Measurements from ENCODE around the gene PSMA6.
"Not testable (repeated sequence)": the region's sequence is repeated elsewhere in the genome, so short reads cannot be mapped to it uniquely, and the experiment has no call there.

The PSMA6 gene

GRCh38 chr14:35285168-35286002 lies 6.8 kb upstream of the PSMA6 start:
- no peak for DNase-seq

GRCh38 chr14:35286003-35286600 lies 6.1 kb upstream of the PSMA6 start:
- no peak for DNase-seq

- DNase-seq: no peak
Measured at GRCh38 chr14:35286707-35287106, 5.5 kb upstream of the PSMA6 start.

DNA sequence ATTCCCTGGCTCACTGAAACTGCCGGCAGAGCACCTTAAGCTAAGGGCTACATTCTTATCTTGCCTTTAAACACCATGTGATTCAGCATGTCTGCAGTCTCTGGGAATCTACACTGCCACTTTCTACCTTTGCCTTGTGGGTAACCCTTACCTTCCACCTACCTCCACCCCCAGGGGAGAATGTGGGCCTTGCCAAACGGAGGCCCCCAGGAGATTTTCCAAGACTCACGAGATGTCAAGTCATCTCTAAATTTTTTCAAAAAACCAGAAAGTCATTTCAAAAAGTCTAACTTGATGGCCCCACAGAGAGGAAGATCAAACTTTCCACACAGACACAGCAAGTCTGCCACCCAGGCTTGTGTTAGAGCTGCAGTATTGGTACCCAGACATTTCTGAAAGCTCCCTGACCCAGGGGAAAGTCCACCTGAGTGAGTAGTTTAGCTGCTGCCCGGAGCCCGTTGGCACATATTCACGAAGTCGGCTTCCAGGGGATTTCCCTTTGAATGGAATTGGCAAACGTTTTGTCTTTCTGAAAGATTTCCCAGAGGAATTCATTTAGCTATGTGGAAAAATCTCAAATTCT lies 4.7 kb upstream of the PSMA6 start:
- no peak for DNase-seq

- no peak for DNase-seq
Measured at GRCh38 chr14:35289623-35290022, 2.6 kb upstream of the PSMA6 start.

GRCh38 chr14:35292770-35293561 lies 784 bp downstream of the PSMA6 start:
- no peak for DNase-seq

DNA sequence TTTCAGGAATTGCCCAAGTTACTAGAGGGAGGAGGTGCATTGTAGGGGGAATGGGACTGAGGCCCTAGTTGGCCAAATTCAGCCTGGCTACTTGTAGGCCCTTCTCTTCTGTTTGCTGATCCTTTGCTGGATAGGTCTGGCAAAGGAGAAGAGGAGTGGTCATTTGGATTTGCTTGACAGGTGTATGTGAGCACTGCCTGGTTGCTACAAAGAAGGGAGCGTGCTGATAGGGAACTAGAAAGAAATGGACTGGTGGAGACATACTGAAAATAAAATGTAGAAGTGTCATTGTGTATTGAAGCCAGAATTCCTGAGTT lies 3.6 kb downstream of the PSMA6 start:
- DNase-seq: no peak

DNA sequence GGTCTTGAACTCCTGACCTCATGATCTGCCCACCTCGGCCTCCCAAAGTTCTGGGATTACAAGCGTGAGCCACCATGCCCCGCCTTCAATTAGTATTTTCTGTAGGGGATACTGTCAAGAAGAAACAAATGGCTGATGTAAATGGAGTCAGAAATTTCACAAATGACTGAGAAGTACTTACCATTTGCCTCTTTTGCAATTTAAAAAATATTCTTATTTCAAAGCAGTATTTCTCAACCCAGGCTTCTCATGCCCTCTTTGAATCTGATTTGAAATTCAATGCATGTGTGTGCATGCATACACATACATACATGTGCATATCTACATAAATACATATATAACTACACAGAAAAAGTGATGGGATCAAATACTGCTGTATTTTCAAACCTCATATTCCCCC lies 4.4 kb downstream of the PSMA6 start:
- DNase-seq: no peak

DNA sequence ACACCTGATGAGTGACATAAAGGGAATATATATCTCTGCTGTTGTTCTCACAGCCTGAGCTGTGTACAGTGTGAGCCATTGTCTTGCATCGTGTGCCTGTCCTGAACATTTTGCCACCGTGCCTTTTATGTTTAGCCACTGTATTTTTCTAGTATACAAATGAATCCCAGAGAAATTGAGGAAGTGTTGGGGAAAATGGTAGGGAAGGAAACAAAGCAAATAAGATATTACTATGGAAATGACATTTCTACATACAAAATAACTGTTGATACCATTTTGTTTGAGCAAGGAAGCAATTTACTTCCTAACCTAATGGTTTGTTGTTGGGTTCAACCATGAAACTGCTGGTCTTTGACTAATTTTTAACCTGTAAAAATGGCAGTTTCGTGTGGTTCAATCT lies 5.5 kb downstream of the PSMA6 start:
- DNase-seq: no peak

- no peak for DNase-seq
Measured at GRCh38 chr14:35298351-35298750, 6.2 kb downstream of the PSMA6 start.

- DNase-seq: no peak
Measured at GRCh38 chr14:35299708-35300107, 7.5 kb downstream of the PSMA6 start.

DNA sequence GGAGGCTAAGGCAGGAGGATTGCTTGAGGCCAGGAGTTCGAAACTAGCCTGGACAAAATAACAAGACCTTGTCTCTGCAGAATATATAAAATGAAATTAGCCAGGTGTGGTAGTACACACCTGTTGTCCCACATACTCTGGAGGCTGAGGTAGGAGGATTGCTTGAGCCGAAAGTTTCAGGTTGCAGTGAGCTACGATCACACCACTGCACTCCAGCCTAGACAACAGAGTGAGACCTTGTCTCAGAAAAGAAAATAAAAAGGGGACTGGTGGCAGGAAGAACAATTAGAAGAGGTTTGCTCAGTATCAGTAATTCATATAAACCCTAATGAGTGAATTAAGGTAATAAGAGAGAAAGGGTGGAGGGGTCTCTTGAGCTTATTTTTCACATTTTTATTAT lies 8.0 kb downstream of the PSMA6 start:
- DNase-seq: no peak

DNA sequence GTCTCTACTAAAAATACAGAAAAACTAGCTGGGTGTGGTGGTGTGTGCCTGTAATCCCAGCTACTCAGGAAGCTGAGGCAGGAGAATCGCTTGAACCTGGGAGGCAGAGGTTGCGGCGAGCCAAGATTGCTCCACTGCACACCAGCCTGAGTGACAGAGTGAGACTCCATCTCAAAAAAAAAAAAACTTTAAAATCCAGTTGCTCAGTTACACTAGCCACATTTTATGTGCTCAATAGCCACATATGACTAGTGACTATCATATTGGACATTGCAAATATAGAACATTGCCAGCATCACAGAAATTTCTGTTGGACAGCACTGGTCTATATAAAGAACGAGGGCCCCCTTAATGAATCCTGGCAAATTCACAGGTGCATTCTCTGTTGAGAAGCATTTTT lies 9.2 kb downstream of the PSMA6 start:
- DNase-seq: not testable (repeated sequence)

DNA sequence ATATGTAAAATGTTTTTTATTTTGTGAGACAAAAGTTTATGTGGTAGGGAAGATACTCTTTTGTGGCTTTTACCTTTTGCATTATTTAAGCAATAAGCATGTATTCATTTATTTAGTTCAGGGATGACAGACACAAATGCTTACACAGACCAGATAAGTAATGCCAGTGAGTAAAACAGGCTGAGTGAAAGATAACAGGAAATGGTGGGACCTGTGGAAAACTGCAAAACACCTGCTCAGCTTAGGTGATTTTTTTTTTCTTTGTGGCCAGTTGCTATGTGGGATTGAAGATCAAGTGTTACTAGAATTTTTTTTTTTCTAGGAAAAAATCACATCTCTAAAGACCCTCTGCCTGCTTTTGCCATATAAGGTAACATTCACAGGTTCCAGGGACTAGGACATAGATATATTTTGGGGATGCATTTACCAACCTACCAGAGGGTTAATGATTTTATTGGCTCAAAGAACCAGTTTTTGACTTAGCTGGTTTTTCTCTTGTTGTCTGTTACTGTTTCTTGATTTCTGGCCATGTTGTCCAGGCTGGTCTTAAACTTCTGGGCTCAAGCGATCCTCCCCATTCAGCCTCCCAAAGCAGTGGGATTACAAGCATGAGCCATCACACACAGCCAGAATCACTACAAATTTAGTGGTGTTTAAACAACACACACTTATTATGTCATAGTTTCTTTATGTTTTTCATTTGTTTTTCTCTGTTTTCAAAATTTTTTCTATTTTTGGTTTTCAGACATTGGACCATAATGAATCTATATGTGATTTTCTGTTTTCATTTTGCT lies 9.8 kb downstream of the PSMA6 start:
- DNase-seq: no peak

DNA sequence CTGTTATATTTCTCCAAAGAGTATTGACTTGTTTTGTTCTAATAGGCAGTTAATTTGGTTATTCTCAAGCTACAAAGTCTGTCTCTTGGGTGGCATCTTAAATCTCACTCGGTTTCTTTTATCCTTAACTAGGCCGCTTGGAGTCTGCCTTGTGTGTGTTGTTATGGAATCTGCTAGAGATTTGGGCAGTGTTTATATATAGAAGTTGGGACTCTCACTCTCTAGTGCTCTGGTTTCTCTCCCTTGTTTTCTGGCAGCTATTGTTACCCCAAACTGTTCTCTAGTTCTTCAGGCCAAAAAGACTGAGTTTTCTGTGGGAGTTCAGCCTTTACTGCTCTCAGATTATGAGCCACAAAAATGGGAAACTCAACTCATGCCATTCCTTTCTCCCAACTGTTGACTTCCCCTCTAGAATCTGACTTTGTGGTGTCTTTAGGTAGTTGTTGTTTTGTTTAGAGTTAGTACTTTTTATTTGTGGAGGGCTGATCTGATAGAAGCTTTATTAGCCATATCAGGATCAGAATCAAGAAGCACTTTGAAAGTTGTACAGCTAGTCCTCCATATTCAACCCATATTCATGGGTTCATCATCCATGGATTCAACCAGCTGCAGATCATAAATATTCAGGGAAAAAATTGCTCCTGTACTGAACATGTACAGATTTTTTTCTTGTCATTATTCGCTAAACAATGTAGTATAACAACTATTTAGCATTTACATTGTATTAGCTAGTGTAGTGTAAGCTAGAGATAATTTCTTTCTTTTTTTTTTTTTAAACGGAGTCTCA lies 11.2 kb downstream of the PSMA6 start:
- no peak for DNase-seq

- DNase-seq: no peak
Measured at GRCh38 chr14:35304812-35305462, 12.8 kb downstream of the PSMA6 start.

GRCh38 chr14:35305633-35306032 lies 13.5 kb downstream of the PSMA6 start:
- DNase-seq: no peak

GRCh38 chr14:35306114-35306513 lies 13.9 kb downstream of the PSMA6 start:
- DNase-seq: no peak

DNA sequence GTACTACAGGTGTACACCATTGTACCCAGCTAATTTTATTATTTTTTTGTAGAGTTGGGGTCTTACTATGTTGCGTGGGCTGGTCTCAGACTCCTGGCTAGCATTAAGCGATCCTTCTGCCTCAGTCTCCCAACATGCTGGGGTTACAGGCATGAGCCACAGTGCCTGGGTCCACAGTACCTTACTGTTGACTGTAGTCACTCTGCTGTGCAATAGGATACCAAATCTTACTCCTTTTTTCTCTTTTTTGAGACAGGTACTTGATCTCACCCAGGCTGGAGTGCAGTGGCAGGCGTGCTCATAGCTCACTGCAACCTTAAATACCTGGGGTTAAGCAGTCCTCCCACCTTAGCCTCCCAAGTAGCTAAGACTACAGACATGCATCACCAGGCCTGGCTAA lies 25.6 kb downstream of the PSMA6 start:
- no peak for DNase-seq

DNA sequence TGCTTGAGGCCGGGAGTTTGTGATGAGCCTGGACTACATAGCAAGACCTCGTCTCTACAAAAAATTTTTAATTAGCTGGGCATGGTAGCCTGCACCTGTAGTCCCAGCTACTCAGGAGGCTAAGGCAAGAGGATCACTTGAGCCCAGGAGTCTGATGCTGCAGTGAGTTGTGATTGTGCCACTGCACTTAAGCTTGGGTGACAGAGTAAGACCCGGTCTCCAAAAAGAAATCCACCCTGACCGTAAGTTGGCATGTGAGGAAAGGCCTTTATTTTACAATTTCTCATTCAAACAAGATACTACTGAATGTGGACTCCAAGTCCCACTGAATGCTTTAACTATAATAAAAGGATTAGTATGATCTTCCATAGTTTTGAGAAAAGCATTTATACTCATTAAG lies 27.3 kb downstream of the PSMA6 start:
- no peak for DNase-seq

DNA sequence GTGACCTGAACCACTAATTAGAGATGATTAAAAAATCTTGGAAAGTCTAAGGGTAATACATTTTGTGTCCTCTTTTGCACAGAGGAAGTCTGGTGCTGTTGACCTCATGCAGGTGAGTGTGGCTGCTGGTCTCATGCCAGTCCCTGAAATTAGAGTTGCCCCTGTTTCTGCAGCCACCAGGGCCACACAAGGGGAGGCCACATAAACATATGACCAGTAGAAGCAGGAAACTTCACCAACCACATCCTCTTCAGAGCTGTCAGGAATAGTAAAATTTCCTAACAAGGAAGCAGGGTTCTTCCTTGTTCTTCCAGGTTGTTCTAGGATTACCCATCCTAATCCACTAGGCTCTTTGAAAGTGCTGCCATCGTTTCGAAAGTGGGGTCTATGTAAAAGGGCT lies 28.3 kb downstream of the PSMA6 start:
- DNase-seq: no peak
